GM12878 (cell line): ENCODE measurements around the gene DNAJC9. TPM values are rescaled to one million over a fixed set of nuclear protein-coding genes. Genes with fewer than 3 reads are reported as not detected.

Source experiments
- ATAC-seq: fragments of 200-7000 bp; cut with Tn5 transposase; 3 replicates; pipeline ENCODE4 v1.9.1; 2020; ENCODE audit warnings: mild to moderate bottlenecking, moderate library complexity
- BruUV-seq: library from RNA; stranded (reverse); fragments of 400-500 nt; replicated peaks from 2 replicates; lab custom pipeline; 2021; lab: Mats Ljungman, UMichigan
- CTCF ChIA-PET: fragments of 300-600 bp; sonication (Branson Sonifier 250); formaldehyde crosslinking; extraction: SDS; loops from one replicate; lab custom pipeline; 2021; ENCODE audit warnings: inconsistent platforms; lab: Yijun Ruan, JAX
- POLR2A ChIA-PET: fragments of 350-600 bp; formaldehyde crosslinking; extraction: SDS; loops from one replicate; lab custom pipeline; 2021; ENCODE audit warnings: inconsistent platforms; lab: Charles Lee
- RAD21 ChIA-PET: fragments of 300-600 bp; sonication (Branson Sonifier 250); formaldehyde crosslinking; loops from one replicate; lab custom pipeline; 2023; ENCODE audit warnings: antibody characterized with exemption; ENCODE audit not compliant: unreplicated experiment; lab: Charles Lee
- SMC1A ChIA-PET: fragments of 300-600 bp; sonication (Branson Sonifier 250); formaldehyde crosslinking; loops from one replicate; lab custom pipeline; 2023; ENCODE audit not compliant: unreplicated experiment, uncharacterized antibody; lab: Charles Lee
- DNase-seq: peaks from one replicate; pipeline ENCODE4 v3.0.0-alpha.2; 2011; ENCODE audit warnings: low read depth, low spot score
- FAIRE-seq: peaks from 3 replicates; lab custom pipeline; 2011; peaks lifted over from hg19 to GRCh38; lab: Jason Lieb, UNC
- H2AFZ ChIP-seq: 2 replicates; pipeline ENCODE4 v1.6.0; 2011; ENCODE audit warnings: low read depth, low read length, control low read depth; ENCODE audit not compliant: control insufficient read depth
- H3K27ac ChIP-seq: 2 replicates; pipeline ENCODE4 v1.5.1; 2011; ENCODE audit warnings: control low read depth; ENCODE audit not compliant: control insufficient read depth, insufficient read depth
- H3K27me3 ChIP-seq, 2 experiments: replicated peaks in 1 of 2; 2 replicates each; pipeline versions ENCODE4 v1.6.0 to v1.6.1; 2011; ENCODE audit warnings: low read length in 1 of 2; ENCODE audit not compliant: control insufficient read depth in 2 of 2, insufficient read depth in 2 of 2
- H3K36me3 ChIP-seq, 2 experiments: 2 replicates each; pipeline ENCODE4 v1.5.1; 2011; ENCODE audit warnings: low read length in 1 of 2; ENCODE audit not compliant: control insufficient read depth in 2 of 2, insufficient read depth in 2 of 2
- H3K4me1 ChIP-seq: 2 replicates; pipeline ENCODE4 v1.6.1; 2011; ENCODE audit warnings: mild to moderate bottlenecking, low read length, moderate library complexity, mixed read lengths; ENCODE audit not compliant: control insufficient read depth, insufficient read depth
- H3K4me2 ChIP-seq: 2 replicates; pipeline ENCODE4 v1.6.0; 2011; ENCODE audit warnings: control low read depth; ENCODE audit not compliant: control insufficient read depth, insufficient read depth
- H3K4me3 ChIP-seq: fragments of 200-600 bp; sonication (generic); 2 replicates; pipeline ENCODE4 v1.5.1; 2016
- H3K79me2 ChIP-seq: 2 replicates; pipeline ENCODE4 v1.6.0; 2011; ENCODE audit warnings: low read length; ENCODE audit not compliant: control insufficient read depth, insufficient read depth
- H3K9ac ChIP-seq: 2 replicates; pipeline ENCODE4 v1.8.0; 2011; ENCODE audit warnings: low read length, control low read depth, mixed read lengths; ENCODE audit not compliant: control insufficient read depth, insufficient read depth
- H3K9me3 ChIP-seq: replicated peaks from 3 replicates; pipeline ENCODE4 v1.5.1; 2011; ENCODE audit warnings: mild to moderate bottlenecking, low read length; ENCODE audit not compliant: control insufficient read depth, insufficient read depth
- H4K20me1 ChIP-seq: 2 replicates; pipeline ENCODE4 v1.6.0; 2011; ENCODE audit not compliant: control insufficient read depth, insufficient read depth
- CREB1 ChIP-seq: IDR thresholded peaks from 2 replicates; pipeline ENCODE4 v1.6.1; 2012; ENCODE audit warnings: low read depth, mild to moderate bottlenecking, inconsistent platforms
- CTCF ChIP-seq, 3 experiments: IDR thresholded peaks in 2 of 3; conservative IDR thresholded peaks in 1 of 3; 2 replicates each; pipeline ENCODE4 v1.5.1; 2011; ENCODE audit warnings: low read depth in 3 of 3, low read length in 3 of 3, mild to moderate bottlenecking in 3 of 3, control low read depth in 2 of 3, moderate library complexity in 2 of 3, inconsistent platforms in 1 of 3, mixed read lengths in 1 of 3; ENCODE audit not compliant: control insufficient read depth in 2 of 3, insufficient read depth in 1 of 3; ENCODE audit errors: extremely low read depth in 1 of 3
- RAD21 ChIP-seq: IDR thresholded peaks from 2 replicates; pipeline ENCODE4 v1.6.1; 2011; ENCODE audit warnings: mild to moderate bottlenecking, low read depth, low read length, moderate library complexity; ENCODE audit not compliant: insufficient read depth
- SMC3 ChIP-seq: IDR thresholded peaks from 2 replicates; pipeline ENCODE4 v1.6.1; 2011; ENCODE audit warnings: low read length, improper control_type of control experiment, borderline replicate concordance
- WGBS: methylation state at CpG from one replicate; pipeline ENCODE4 v1.1.6; 2016; ENCODE audit warnings: low lambda C conversion rate; ENCODE audit not compliant: insufficient replicate concordance, insufficient coverage; ENCODE audit errors: missing lambda C conversion rate; 5-methylcytosine and 5-hydroxymethylcytosine counted together
- in situ Hi-C: fragments of 300-500 bp; cut with MboI; formaldehyde crosslinking; loops from 9 replicates; pipeline ENCODE4 v1.14.3; 2018; ENCODE audit warnings: mixed read lengths
- intact Hi-C: fragments of 100-400 bp; cut with micrococcal nuclease; formaldehyde crosslinking; loops from one replicate; pipeline ENCODE4 v1.14.2; 2022; ENCODE audit not compliant: unreplicated experiment
- polyA plus RNA-seq, 11 experiments: library from polyadenylated mRNA; depleted of rRNA in 4 of 11; unstranded in 6 of 11; stranded (reverse) in 5 of 11; fragments of >200 nt; fragmentation: Nextera tagmentation in 4 of 11; fragmentation: Illumina TruSeq in 1 of 11; extraction: Ambion mirVana in 4 of 11; extraction: Trizol in 1 of 11; gene quantifications; 1 replicate in 1 of 11; 2 replicates in 10 of 11; pipeline versions ENCODE4 v1.2.1 to v1.2.3, GENCODE V29; 2011 to 2016; ENCODE audit warnings: inconsistent platforms in 2 of 11, missing spikeins in 2 of 11, low read depth in 1 of 11
- total RNA-seq, 4 experiments: library from RNA; depleted of rRNA in 3 of 4; stranded (reverse); fragments of >200 nt in 3 of 4; fragmentation: Illumina TruSeq in 1 of 4; extraction: Trizol in 1 of 4; gene quantifications; 2 replicates each; pipeline versions ENCODE4 v1.2.1 to v1.2.3, GENCODE V29; 2013 to 2021

DNAJC9 gene
- total and polyA plus RNA-seq, 10 of the 15 experiments (the other 5 are each of a cell fraction or from before 2014, with no cell fraction given): 15.0 to 72.9 (median 41.8) TPM

GRCh38 chr10:73263693-73264347 lies 16.8 kb upstream of the DNAJC9 start:
- 0% methylated on average over 1 of the region's 1 CpG for WGBS
- no peaks in the 10 kb centered on the region for H3K79me2 ChIP-seq
- H3K4me1 ChIP-seq: no peaks in the 10 kb centered on the region
- H3K4me2 ChIP-seq: no peak overlapping the region
- TF ChIP-seq RAD21 (peak; percentile 41), CTCF (IDR thresholded peaks at IDR 0.05 in 2 of 3, conservative IDR thresholded peaks at IDR 0.05 in 1 of 3; ENCODE audit: control insufficient read depth in 2 of 3, extremely low read depth in 1 of 3, insufficient read depth in 1 of 3, low read depth in 3 of 3, low read length in 3 of 3) (peak; percentile 46 to 52 (median 49); a peak in 5 of 6 replicates), CREB1 (no peak), SMC3 (peak; percentile 51; the same call in 1 of the 2 replicates)
- TF ChIP-seq, all 136 proteins: peak for 3
- Histone ChIP-seq H3K36me3 (no peaks in the 10 kb centered on the region), H3K4me3 (no peak overlapping the region), H3K9ac (no peak overlapping the region), H2AFZ (peak overlapping the region; percentile 59), H3K9me3 (no peaks in the 10 kb centered on the region; the same call in 2 of the 3 replicates), H4K20me1 (no peaks in the 10 kb centered on the region), H3K27me3 (no peaks in the 10 kb centered on the region), H3K27ac (no peak overlapping the region)
- BruUV-seq: no TSS peak
- POLR2A ChIA-PET: no interaction called here
- CTCF ChIA-PET: interaction anchor here (0.8 to 2.5 kb wide), 19 partner anchors 10 to 442 kb away, joined by 3 to 26 read pairs (median 4); partner anchors contain the start of genes CFAP70, MRPS16 and PPP3CB
- SMC1A ChIA-PET: interaction anchor here (1.0 to 2.2 kb wide), 7 partner anchors 9 to 517 kb away, joined by 3 to 29 read pairs (median 4); no protein-coding TSS in a partner anchor
- DNase-seq: no peak
- intact Hi-C loops: loop anchor here (1.0 kb wide), 1 partner anchor 380 kb away; no protein-coding TSS in a partner anchor
- in situ Hi-C loops: no loop called here
- peak; percentile 75 for FAIRE-seq
- RAD21 ChIA-PET: interaction anchor here (0.7 to 2.2 kb wide), 2 partner anchors 362 to 380 kb away, joined by 3 to 14 read pairs; no protein-coding TSS in a partner anchor
- ATAC-seq: peak; percentile 52; the same call in 2 of the 3 replicates
